CD14-positive monocyte (primary cell): Measurements from ENCODE around the gene SRCIN1. TPM values are rescaled to one million over a fixed set of nuclear protein-coding genes. Genes with fewer than 3 reads are reported as not detected.
"Not testable (repeated sequence)": the region's sequence is repeated elsewhere in the genome, so short reads cannot be mapped to it uniquely, and the experiment has no call there.

Experiments used
- DNase-seq, 3 donors: peaks; one replicate each; pipeline ENCODE4 v3.0.0-alpha.2; 2011 to 2022
- H2AFZ ChIP-seq: 2 replicates; pipeline ENCODE4 v1.6.0; 2012; ENCODE audit warnings: mild to moderate bottlenecking, low read depth, low read length, inconsistent platforms; ENCODE audit not compliant: insufficient read depth, poor library complexity, severe bottlenecking
- H3K27ac ChIP-seq, 2 donors: 1 replicate in 1 of 2; 2 replicates in 1 of 2; pipeline ENCODE4 v1.5.1; 2012 to 2013; ENCODE audit warnings: low read length in 2 of 2, control low read depth in 1 of 2, inconsistent platforms in 1 of 2, low read depth in 1 of 2, mild to moderate bottlenecking in 1 of 2
- H3K27me3 ChIP-seq, 2 donors: one replicate each; pipeline versions ENCODE4 v1.6.0 to v1.6.1; 2011 to 2013; ENCODE audit warnings: low read length in 2 of 2; ENCODE audit not compliant: control insufficient read depth in 2 of 2, insufficient read depth in 2 of 2
- H3K36me3 ChIP-seq, 2 donors: replicated peaks in 1 of 2; 1 replicate in 1 of 2; 2 replicates in 1 of 2; pipeline versions ENCODE4 v1.5.1 to v1.6.1; 2012 to 2013; ENCODE audit warnings: low read length in 2 of 2, control low read depth in 1 of 2, inconsistent platforms in 1 of 2, mild to moderate bottlenecking in 1 of 2; ENCODE audit not compliant: insufficient read depth in 2 of 2, control insufficient read depth in 1 of 2
- H3K4me1 ChIP-seq, 2 donors: 1 replicate in 1 of 2; 2 replicates in 1 of 2; pipeline versions ENCODE4 v1.5.1 to v1.6.1; 2012 to 2013; ENCODE audit warnings: low read length in 2 of 2, control low read depth in 1 of 2, inconsistent platforms in 1 of 2, mild to moderate bottlenecking in 1 of 2, moderate library complexity in 1 of 2; ENCODE audit not compliant: insufficient read depth in 2 of 2, control insufficient read depth in 1 of 2
- H3K4me2 ChIP-seq: replicated peaks from 2 replicates; pipeline ENCODE3; 2012; ENCODE audit warnings: low read length, moderate library complexity, mild to moderate bottlenecking; ENCODE audit not compliant: poor library complexity, severe bottlenecking; ENCODE audit errors: extremely low read depth
- H3K4me3 ChIP-seq, 3 experiments: fragments of 200-600 bp in 1 of 3; sonication (generic) in 1 of 3; replicated peaks in 1 of 3; 1 replicate in 2 of 3; 2 replicates in 1 of 3; pipeline ENCODE4 v1.5.1; 2011 to 2013; ENCODE audit warnings: low read length in 3 of 3, mild to moderate bottlenecking in 3 of 3, control low read depth in 2 of 3, low read depth in 2 of 3, inconsistent platforms in 1 of 3, moderate library complexity in 1 of 3
- H3K79me2 ChIP-seq: 2 replicates; pipeline ENCODE4 v1.6.0; 2012; ENCODE audit warnings: mild to moderate bottlenecking, control low read depth, inconsistent platforms, low read length, moderate library complexity; ENCODE audit not compliant: insufficient read depth
- H3K9ac ChIP-seq: 2 replicates; pipeline ENCODE4 v1.6.0; 2017; ENCODE audit warnings: low read length, mild to moderate bottlenecking; ENCODE audit not compliant: insufficient read depth, poor library complexity, severe bottlenecking
- H3K9me3 ChIP-seq, 2 donors: replicated peaks in 1 of 2; 1 replicate in 1 of 2; 2 replicates in 1 of 2; pipeline versions ENCODE4 v1.5.1 to v1.6.1; 2012 to 2013; ENCODE audit warnings: low read length in 2 of 2, control low read depth in 1 of 2; ENCODE audit not compliant: control insufficient read depth in 1 of 2, insufficient read depth in 1 of 2
- H4K20me1 ChIP-seq: 2 replicates; pipeline ENCODE4 v1.6.0; 2012; ENCODE audit warnings: mild to moderate bottlenecking, low read length, control low read depth, moderate library complexity; ENCODE audit not compliant: insufficient read depth
- H3K27ac Mint-ChIP-seq, 7 donors: one replicate each; pipeline ENCODE4 v1.8.0; 2020; ENCODE audit warnings: mild to moderate bottlenecking in 7 of 7, mixed read lengths in 7 of 7, moderate library complexity in 6 of 7, inconsistent platforms in 2 of 7
- H3K27me3 Mint-ChIP-seq, 3 donors: one replicate each; pipeline ENCODE4 v1.8.0; 2021 to 2022; ENCODE audit warnings: low read depth in 3 of 3, mild to moderate bottlenecking in 3 of 3, mixed read lengths in 3 of 3, moderate library complexity in 3 of 3, inconsistent platforms in 1 of 3
- H3K36me3 Mint-ChIP-seq, 2 donors: one replicate each; pipeline ENCODE4 v1.8.0; 2020; ENCODE audit warnings: mixed read lengths in 2 of 2, inconsistent platforms in 1 of 2, mild to moderate bottlenecking in 1 of 2
- H3K4me1 Mint-ChIP-seq: one replicate; pipeline ENCODE4 v1.8.0; 2020; ENCODE audit warnings: mild to moderate bottlenecking, mixed read lengths
- H3K4me3 Mint-ChIP-seq, 2 donors: one replicate each; pipeline ENCODE4 v1.8.0; 2020; ENCODE audit warnings: mild to moderate bottlenecking in 2 of 2, mixed read lengths in 2 of 2, moderate library complexity in 1 of 2
- H3K9me3 Mint-ChIP-seq, 7 donors: one replicate each; pipeline ENCODE4 v1.8.0; 2020 to 2022; ENCODE audit warnings: mixed read lengths in 7 of 7, mild to moderate bottlenecking in 6 of 7, moderate library complexity in 6 of 7, inconsistent platforms in 2 of 7
- WGBS: methylation state at CpG from one replicate; pipeline ENCODE4 v1.1.5; 2013; ENCODE audit warnings: missing lambda C conversion rate; ENCODE audit not compliant: insufficient coverage; 5-methylcytosine and 5-hydroxymethylcytosine counted together
- intact Hi-C, 2 donors: fragments of 100-400 bp; cut with micrococcal nuclease; formaldehyde crosslinking; loops; one replicate each; pipeline versions ENCODE4 v1.15.0 to v1.15.1; 2023
- polyA plus RNA-seq, 3 donors: library from polyadenylated mRNA; depleted of rRNA in 1 of 3; unstranded in 2 of 3; stranded (reverse) in 1 of 3; fragments of 300-500 nt in 2 of 3; fragments of >200 nt in 1 of 3; fragmentation: Illumina TruSeq in 2 of 3; gene quantifications; 1 replicate in 2 of 3; 2 replicates in 1 of 3; pipeline ENCODE4 v1.2.3, GENCODE V29; 2012 to 2021
- TF ChIP-seq, protein P1 (sequence below): fragments of 200-600 bp; IDR thresholded peaks from one replicate; pipeline ENCODE4 v1.8.0; 2022; ENCODE audit warnings: antibody characterized with exemption, mild to moderate bottlenecking

SRCIN1 gene
- polyA plus RNA-seq, 3 donors, result 0.01 TPM; not detected in 2

DNA sequence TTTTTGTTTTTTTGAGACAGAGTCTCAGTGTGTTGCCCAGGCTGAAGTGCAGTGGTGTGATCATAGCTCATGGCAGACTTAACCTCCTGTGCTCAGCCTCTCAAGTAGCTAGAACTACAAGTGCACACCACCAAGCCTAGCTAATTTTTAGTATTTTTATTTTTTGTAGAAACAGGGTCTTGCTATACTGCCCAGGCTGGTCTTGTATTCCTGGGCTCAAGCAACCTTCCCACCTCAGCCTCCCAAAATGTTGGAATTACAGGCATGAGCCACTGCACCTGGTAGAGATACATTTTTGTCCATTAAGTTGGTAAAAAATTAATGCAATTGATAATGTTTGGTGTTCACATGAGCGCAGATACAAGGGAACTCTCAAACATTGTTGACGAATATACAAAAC is 22.2 kb upstream of the SRCIN1 start:
- peaks cover 4 to 6% of the 10 kb centered on the region in 2 donors for H3K27me3 ChIP-seq
- intact Hi-C loops, result no loop called here

DNA sequence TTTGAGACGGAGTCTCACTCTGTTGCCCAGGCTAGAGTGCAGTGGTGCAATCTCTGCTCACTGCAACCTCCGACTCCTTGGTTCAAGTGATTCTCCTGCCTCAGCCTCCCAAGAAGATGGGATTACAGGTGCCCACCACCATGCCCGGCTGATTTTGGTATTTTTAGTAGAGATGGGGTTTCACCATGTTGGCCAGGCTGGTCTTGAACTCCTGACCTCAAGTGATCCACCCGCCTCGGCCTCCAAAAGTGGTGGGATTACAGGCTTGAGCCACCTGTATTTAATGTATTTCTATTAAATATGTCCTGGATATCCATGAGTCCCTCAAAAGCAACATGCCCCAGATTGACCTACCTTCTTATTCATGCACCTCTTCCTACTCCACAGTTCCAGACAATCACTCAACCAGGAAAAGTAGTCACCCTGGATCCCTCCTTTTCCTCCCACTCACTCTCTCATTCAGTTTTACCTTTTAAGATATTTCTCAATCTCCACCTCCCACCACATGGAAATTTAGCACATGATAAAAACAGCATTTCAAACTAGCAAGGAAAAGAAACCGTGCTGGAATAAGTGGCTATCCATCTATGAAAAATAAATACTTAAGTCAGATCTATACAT is 21.0 kb upstream of the SRCIN1 start:
- H3K36me3 ChIP-seq, H3K27ac ChIP-seq, H3K27me3 ChIP-seq, H3K9me3 Mint-ChIP-seq, H3K36me3 Mint-ChIP-seq, H3K9me3 ChIP-seq, DNase-seq, H3K79me2 ChIP-seq, H3K4me3 ChIP-seq, H3K27ac Mint-ChIP-seq, H3K4me2 ChIP-seq, H3K4me1 ChIP-seq, intact Hi-C loops, H2AFZ ChIP-seq, H3K9ac ChIP-seq, H3K4me3 Mint-ChIP-seq, H4K20me1 ChIP-seq, H3K4me1 Mint-ChIP-seq: not testable (repeated sequence)
- peaks cover 24 to 42% (median 27%) of the 10 kb centered on the region in 3 donors for H3K27me3 Mint-ChIP-seq
- no CpG with 5 or more reads among the region's 6 CpGs for WGBS

More for the DNA sequence above, 22.2 kb upstream of the SRCIN1 start:
- peaks cover 2 to 5% of the 10 kb centered on the region in 2 donors for H3K4me1 ChIP-seq
- no peak overlapping the region for H3K4me3 ChIP-seq
- no peaks in the 10 kb centered on the region for H3K36me3 Mint-ChIP-seq
- no peaks in the 10 kb centered on the region for H3K36me3 ChIP-seq
- H3K27ac Mint-ChIP-seq, result no peak overlapping the region
- H3K27ac ChIP-seq, result no peak overlapping the region
- H3K4me2 ChIP-seq, result no peak overlapping the region
- H3K4me3 Mint-ChIP-seq, result no peak overlapping the region
- 100% methylated on average over 1 of the region's 2 CpGs for WGBS
- H3K9me3 Mint-ChIP-seq, result peaks cover 0 to 10% (median 4%) of the 10 kb centered on the region in 7 donors
- no peak overlapping the region for H2AFZ ChIP-seq
- TF ChIP-seq, protein P1, sequence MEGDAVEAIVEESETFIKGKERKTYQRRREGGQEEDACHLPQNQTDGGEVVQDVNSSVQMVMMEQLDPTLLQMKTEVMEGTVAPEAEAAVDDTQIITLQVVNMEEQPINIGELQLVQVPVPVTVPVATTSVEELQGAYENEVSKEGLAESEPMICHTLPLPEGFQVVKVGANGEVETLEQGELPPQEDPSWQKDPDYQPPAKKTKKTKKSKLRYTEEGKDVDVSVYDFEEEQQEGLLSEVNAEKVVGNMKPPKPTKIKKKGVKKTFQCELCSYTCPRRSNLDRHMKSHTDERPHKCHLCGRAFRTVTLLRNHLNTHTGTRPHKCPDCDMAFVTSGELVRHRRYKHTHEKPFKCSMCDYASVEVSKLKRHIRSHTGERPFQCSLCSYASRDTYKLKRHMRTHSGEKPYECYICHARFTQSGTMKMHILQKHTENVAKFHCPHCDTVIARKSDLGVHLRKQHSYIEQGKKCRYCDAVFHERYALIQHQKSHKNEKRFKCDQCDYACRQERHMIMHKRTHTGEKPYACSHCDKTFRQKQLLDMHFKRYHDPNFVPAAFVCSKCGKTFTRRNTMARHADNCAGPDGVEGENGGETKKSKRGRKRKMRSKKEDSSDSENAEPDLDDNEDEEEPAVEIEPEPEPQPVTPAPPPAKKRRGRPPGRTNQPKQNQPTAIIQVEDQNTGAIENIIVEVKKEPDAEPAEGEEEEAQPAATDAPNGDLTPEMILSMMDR, result no peak
- peaks cover 16 to 35% (median 21%) of the 10 kb centered on the region in 3 donors for H3K27me3 Mint-ChIP-seq
- H4K20me1 ChIP-seq, result no peaks in the 10 kb centered on the region
- no peak overlapping the region for H3K9ac ChIP-seq
- no peak for DNase-seq
- H3K79me2 ChIP-seq, result no peaks in the 10 kb centered on the region
- H3K9me3 ChIP-seq, result no peaks in the 10 kb centered on the region
- peaks cover 6% of the 10 kb centered on the region for H3K4me1 Mint-ChIP-seq
